ENCODE data around the gene FLNB. TPM values are rescaled to one million over a fixed set of nuclear protein-coding genes. Genes with fewer than 3 reads are reported as not detected.

Gene FLNB
- total and polyA plus RNA-seq, 2 of the 13 experiments (the other 11 are each of a cell fraction or from before 2014, with no cell fraction given) = 106 to 130 TPM

DNA sequence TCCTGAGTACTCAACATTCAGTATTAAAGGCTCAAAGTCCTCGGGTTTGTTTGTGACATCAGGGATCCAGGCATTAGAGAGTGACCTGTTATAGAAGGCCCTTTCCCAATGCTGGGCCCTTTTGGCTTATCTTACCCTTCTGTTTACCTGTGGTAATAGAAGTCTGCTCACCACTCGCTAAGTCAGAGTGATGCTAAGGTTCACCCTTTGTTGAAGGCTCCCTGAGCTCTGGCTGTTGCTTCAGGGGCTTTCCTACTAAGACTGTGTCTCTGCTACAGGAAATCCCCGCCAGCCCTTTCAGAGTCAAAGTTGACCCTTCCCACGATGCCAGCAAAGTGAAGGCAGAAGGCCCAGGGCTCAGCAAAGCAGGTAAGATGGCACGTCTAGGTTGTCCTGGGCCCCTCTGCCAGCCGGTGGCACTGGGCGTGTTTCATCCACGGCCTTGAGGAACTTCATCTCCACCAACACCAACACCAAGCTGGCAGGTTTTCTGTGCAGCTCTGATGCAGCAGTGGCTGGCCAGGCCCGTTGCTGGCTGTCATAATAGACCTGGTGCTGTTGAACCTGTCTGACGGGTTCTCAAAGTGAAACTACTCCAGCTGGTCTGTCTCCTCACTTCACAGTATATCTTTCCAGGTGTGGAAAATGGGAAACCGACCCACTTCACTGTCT, 103.4 kb downstream of the FLNB start (continued):
- TF ChIP-seq, protein P1, sequence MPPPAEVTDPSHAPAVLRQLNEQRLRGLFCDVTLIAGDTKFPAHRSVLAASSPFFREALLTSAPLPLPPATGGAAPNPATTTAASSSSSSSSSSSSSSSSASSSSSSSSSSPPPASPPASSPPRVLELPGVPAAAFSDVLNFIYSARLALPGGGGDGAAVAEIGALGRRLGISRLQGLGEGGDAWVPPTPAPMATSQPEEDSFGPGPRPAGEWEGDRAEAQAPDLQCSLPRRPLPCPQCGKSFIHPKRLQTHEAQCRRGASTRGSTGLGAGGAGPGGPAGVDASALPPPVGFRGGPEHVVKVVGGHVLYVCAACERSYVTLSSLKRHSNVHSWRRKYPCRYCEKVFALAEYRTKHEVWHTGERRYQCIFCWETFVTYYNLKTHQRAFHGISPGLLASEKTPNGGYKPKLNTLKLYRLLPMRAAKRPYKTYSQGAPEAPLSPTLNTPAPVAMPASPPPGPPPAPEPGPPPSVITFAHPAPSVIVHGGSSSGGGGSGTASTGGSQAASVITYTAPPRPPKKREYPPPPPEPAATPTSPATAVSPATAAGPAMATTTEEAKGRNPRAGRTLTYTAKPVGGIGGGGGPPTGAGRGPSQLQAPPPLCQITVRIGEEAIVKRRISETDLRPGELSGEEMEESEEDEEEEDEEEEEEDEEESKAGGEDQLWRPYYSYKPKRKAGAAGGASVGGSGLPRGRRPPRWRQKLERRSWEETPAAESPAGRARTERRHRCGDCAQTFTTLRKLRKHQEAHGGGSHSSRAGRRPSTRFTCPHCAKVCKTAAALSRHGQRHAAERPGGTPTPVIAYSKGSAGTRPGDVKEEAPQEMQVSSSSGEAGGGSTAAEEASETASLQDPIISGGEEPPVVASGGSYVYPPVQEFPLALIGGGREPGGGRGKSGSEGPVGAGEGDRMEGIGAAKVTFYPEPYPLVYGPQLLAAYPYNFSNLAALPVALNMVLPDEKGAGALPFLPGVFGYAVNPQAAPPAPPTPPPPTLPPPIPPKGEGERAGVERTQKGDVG (CRISPR knock-in tag; IDR thresholded peaks at IDR 0.05; ENCODE audit: borderline replicate concordance) = 0 out of 2 replicates have a peak, but pooled peaks have one; percentile 39
- TF ChIP-seq ZNF263 (CRISPR knock-in tag; IDR thresholded peaks at IDR 0.05) (no peak), ZNF644 (CRISPR knock-in tag; IDR thresholded peaks at IDR 0.05; ENCODE audit: low read depth) (no peak), ATF7 (IDR thresholded peaks at IDR 0.05) (no peak), ATF7 (CRISPR knock-in tag; IDR thresholded peaks at IDR 0.05) (no peak), FOXO1 (CRISPR knock-in tag; IDR thresholded peaks at IDR 0.05) (no peak), ZNF607 (CRISPR knock-in tag; IDR thresholded peaks at IDR 0.05; ENCODE audit: borderline replicate concordance) (0 out of 2 replicates have a peak, but pooled peaks have one; percentile 27), ZBTB42 (CRISPR knock-in tag; IDR thresholded peaks at IDR 0.05) (no peak), MTF1 (CRISPR knock-in tag; IDR thresholded peaks at IDR 0.05) (no peak), XBP1 (CRISPR knock-in tag; IDR thresholded peaks at IDR 0.05) (no peak), PHF5A (CRISPR knock-in tag; IDR thresholded peaks at IDR 0.05; ENCODE audit: low read depth, unreplicated experiment) (no peak), RFXAP (CRISPR knock-in tag; IDR thresholded peaks at IDR 0.05; ENCODE audit: borderline replicate concordance) (no peak), ZNF777 (CRISPR knock-in tag; IDR thresholded peaks at IDR 0.05) (no peak), SETDB1 (CRISPR knock-in tag; IDR thresholded peaks at IDR 0.05; ENCODE audit: borderline replicate concordance) (no peak), GLI4 (CRISPR knock-in tag; IDR thresholded peaks at IDR 0.05; ENCODE audit: borderline replicate concordance) (no peak), NONO (IDR thresholded peaks at IDR 0.05) (no peak), NONO (CRISPR knock-in tag; conservative IDR thresholded peaks at IDR 0.05) (0 out of 2 replicates have a peak, but pooled peaks have one; percentile 15), CENPX (CRISPR knock-in tag; IDR thresholded peaks at IDR 0.05) (no peak)
- TF ChIP-seq, protein P2, sequence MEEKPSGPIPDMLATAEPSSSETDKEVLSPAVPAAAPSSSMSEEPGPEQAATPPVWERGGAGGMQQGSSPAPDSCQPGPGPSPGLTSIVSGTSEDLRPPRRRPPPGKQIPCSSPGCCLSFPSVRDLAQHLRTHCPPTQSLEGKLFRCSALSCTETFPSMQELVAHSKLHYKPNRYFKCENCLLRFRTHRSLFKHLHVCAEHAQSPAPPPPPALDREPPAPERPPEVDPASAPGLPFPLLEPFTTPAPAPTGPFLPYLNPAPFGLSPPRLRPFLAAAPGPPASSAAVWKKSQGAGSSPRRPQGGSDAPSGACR (CRISPR knock-in tag; IDR thresholded peaks at IDR 0.05) = no peak
- TF ChIP-seq, protein P3, sequence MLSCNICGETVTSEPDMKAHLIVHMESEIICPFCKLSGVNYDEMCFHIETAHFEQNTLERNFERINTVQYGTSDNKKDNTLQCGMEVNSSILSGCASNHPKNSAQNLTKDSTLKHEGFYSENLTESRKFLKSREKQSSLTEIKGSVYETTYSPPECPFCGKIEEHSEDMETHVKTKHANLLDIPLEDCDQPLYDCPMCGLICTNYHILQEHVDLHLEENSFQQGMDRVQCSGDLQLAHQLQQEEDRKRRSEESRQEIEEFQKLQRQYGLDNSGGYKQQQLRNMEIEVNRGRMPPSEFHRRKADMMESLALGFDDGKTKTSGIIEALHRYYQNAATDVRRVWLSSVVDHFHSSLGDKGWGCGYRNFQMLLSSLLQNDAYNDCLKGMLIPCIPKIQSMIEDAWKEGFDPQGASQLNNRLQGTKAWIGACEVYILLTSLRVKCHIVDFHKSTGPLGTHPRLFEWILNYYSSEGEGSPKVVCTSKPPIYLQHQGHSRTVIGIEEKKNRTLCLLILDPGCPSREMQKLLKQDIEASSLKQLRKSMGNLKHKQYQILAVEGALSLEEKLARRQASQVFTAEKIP (CRISPR knock-in tag; IDR thresholded peaks at IDR 0.05; ENCODE audit: borderline replicate concordance) = no peak
- TF ChIP-seq, protein P4, sequence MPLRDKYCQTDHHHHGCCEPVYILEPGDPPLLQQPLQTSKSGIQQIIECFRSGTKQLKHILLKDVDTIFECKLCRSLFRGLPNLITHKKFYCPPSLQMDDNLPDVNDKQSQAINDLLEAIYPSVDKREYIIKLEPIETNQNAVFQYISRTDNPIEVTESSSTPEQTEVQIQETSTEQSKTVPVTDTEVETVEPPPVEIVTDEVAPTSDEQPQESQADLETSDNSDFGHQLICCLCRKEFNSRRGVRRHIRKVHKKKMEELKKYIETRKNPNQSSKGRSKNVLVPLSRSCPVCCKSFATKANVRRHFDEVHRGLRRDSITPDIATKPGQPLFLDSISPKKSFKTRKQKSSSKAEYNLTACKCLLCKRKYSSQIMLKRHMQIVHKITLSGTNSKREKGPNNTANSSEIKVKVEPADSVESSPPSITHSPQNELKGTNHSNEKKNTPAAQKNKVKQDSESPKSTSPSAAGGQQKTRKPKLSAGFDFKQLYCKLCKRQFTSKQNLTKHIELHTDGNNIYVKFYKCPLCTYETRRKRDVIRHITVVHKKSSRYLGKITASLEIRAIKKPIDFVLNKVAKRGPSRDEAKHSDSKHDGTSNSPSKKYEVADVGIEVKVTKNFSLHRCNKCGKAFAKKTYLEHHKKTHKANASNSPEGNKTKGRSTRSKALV (CRISPR knock-in tag; IDR thresholded peaks at IDR 0.05) = no peak
- TF ChIP-seq, protein P5, sequence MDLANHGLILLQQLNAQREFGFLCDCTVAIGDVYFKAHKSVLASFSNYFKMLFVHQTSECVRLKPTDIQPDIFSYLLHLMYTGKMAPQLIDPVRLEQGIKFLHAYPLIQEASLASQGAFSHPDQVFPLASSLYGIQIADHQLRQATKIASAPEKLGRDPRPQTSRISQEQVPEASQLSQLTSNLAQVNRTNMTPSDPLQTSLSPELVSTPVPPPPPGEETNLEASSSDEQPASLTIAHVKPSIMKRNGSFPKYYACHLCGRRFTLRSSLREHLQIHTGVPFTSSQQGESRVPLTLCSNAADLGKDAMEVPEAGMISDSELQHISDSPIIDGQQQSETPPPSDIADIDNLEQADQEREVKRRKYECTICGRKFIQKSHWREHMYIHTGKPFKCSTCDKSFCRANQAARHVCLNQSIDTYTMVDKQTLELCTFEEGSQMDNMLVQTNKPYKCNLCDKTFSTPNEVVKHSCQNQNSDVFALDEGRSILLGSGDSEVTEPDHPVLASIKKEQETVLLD (CRISPR knock-in tag; IDR thresholded peaks at IDR 0.05; ENCODE audit: low read depth) = no peak
